Liver (tissue), 9 donors: Measurements from ENCODE around the gene MYO3B. TPM values are rescaled to one million over a fixed set of nuclear protein-coding genes. Genes with fewer than 3 reads are reported as not detected.

Experiments
- DNase-seq: peaks from one replicate; pipeline ENCODE4 v3.0.0-alpha.2; 2017; ENCODE audit warnings: low spot score
- H3K27ac ChIP-seq, 2 donors: one replicate each; pipeline ENCODE4 v1.7.0; 2013; ENCODE audit warnings: inconsistent platforms in 2 of 2, low read length in 2 of 2, control low read depth in 1 of 2, low read depth in 1 of 2, mild to moderate bottlenecking in 1 of 2
- H3K27me3 ChIP-seq, 4 donors: one replicate each; pipeline versions ENCODE4 v1.6.1 to v1.7.0; 2013; ENCODE audit warnings: low read length in 3 of 4, inconsistent platforms in 1 of 4, mild to moderate bottlenecking in 1 of 4, moderate library complexity in 1 of 4; ENCODE audit not compliant: control insufficient read depth in 4 of 4, insufficient read depth in 4 of 4
- H3K36me3 ChIP-seq, 4 donors: one replicate each; pipeline versions ENCODE4 v1.6.1 to v1.7.0; 2013; ENCODE audit warnings: low read length in 3 of 4, mild to moderate bottlenecking in 3 of 4, low read depth in 1 of 4, moderate library complexity in 1 of 4; ENCODE audit not compliant: control insufficient read depth in 4 of 4, insufficient read depth in 3 of 4
- H3K4me1 ChIP-seq, 4 donors: one replicate each; pipeline versions ENCODE4 v1.6.1 to v1.7.0; 2013; ENCODE audit warnings: low read length in 3 of 4, mild to moderate bottlenecking in 3 of 4, moderate library complexity in 1 of 4; ENCODE audit not compliant: control insufficient read depth in 4 of 4, insufficient read depth in 4 of 4
- H3K4me3 ChIP-seq, 3 donors: one replicate each; pipeline versions ENCODE4 v1.6.1 to v1.7.0; 2013; ENCODE audit warnings: low read length in 3 of 3, control low read depth in 1 of 3, low read depth in 1 of 3, mild to moderate bottlenecking in 1 of 3
- H3K9ac ChIP-seq, 2 donors: one replicate each; pipeline ENCODE4 v1.7.0; 2013; ENCODE audit warnings: low read length in 2 of 2, mild to moderate bottlenecking in 2 of 2, moderate library complexity in 2 of 2, control low read depth in 1 of 2, low read depth in 1 of 2
- H3K9me3 ChIP-seq, 4 donors: one replicate each; pipeline versions ENCODE4 v1.6.1 to v1.7.0; 2013; ENCODE audit warnings: low read length in 3 of 4; ENCODE audit not compliant: control insufficient read depth in 4 of 4
- ATF3 ChIP-seq: IDR thresholded peaks from 2 replicates; pipeline ENCODE4 v1.6.1; 2016; ENCODE audit warnings: antibody characterized with exemption
- EGR1 ChIP-seq, 2 donors: IDR thresholded peaks; 2 replicates each; pipeline ENCODE4 v1.6.1; 2016 to 2018; ENCODE audit warnings: antibody characterized with exemption in 2 of 2, low read depth in 2 of 2
- FOXA1 ChIP-seq: IDR thresholded peaks from 2 replicates; pipeline ENCODE4 v1.6.1; 2016; ENCODE audit warnings: antibody characterized with exemption
- GABPA ChIP-seq, 2 donors: IDR thresholded peaks in 1 of 2; conservative IDR thresholded peaks in 1 of 2; 2 replicates each; pipeline ENCODE4 v1.6.1; 2016; ENCODE audit warnings: antibody characterized with exemption in 2 of 2, mild to moderate bottlenecking in 1 of 2, moderate library complexity in 1 of 2
- HNF4A ChIP-seq, 2 donors: conservative IDR thresholded peaks; 2 replicates each; pipeline ENCODE4 v1.6.1; 2016; ENCODE audit warnings: antibody characterized with exemption in 2 of 2, mild to moderate bottlenecking in 2 of 2
- HNF4G ChIP-seq: IDR thresholded peaks from 2 replicates; pipeline ENCODE4 v1.6.1; 2016; ENCODE audit warnings: antibody characterized with exemption
- NR2F2 ChIP-seq: IDR thresholded peaks from 2 replicates; pipeline ENCODE4 v1.6.1; 2016; ENCODE audit warnings: antibody characterized with exemption
- RAD21 ChIP-seq, 2 donors: IDR thresholded peaks; 2 replicates each; pipeline ENCODE4 v1.6.1; 2016; ENCODE audit warnings: antibody characterized with exemption in 2 of 2, mild to moderate bottlenecking in 2 of 2
- RXRA ChIP-seq, 2 donors: IDR thresholded peaks; 2 replicates each; pipeline ENCODE4 v1.6.1; 2017 to 2018; ENCODE audit warnings: antibody characterized with exemption in 2 of 2, mild to moderate bottlenecking in 1 of 2
- SP1 ChIP-seq: IDR thresholded peaks from 2 replicates; pipeline ENCODE4 v1.6.1; 2018; ENCODE audit warnings: antibody characterized with exemption, mild to moderate bottlenecking
- TAF1 ChIP-seq: conservative IDR thresholded peaks from 2 replicates; pipeline ENCODE4 v1.6.1; 2016; ENCODE audit warnings: antibody characterized with exemption, mild to moderate bottlenecking
- YY1 ChIP-seq: IDR thresholded peaks from 2 replicates; pipeline ENCODE4 v1.6.1; 2016; ENCODE audit warnings: antibody characterized with exemption, mild to moderate bottlenecking
- ZBTB33 ChIP-seq: IDR thresholded peaks from 2 replicates; pipeline ENCODE4 v1.6.1; 2016; ENCODE audit warnings: antibody characterized with exemption
- WGBS: extraction: QIAGEN DNeasy Blood & Tissue Kit; methylation state at CpG from one replicate; pipeline ENCODE4 v1.1.7; 2013; 5-methylcytosine and 5-hydroxymethylcytosine counted together
- polyA plus RNA-seq, 2 donors: library from polyadenylated mRNA; stranded (reverse) in 1 of 2; unstranded in 1 of 2; fragments of 200-250 nt in 1 of 2; fragments of >200 nt in 1 of 2; fragmentation: Nextera tagmentation in 1 of 2; extraction: Ambion mirVana in 1 of 2; gene quantifications; one replicate each; pipeline versions ENCODE4 v1.2.1 to v1.2.3, GENCODE V29; 2013 to 2015
- total RNA-seq, 2 donors: library from RNA; depleted of rRNA; stranded (reverse); fragments of >200 nt; gene quantifications; one replicate each; pipeline ENCODE4 v1.2.3, GENCODE V29; 2014
- TF ChIP-seq, protein P1 (sequence below): IDR thresholded peaks from 2 replicates; pipeline ENCODE4 v1.6.1; 2016; ENCODE audit warnings: antibody characterized with exemption
- TF ChIP-seq, protein P2 (sequence below): IDR thresholded peaks from 2 replicates; pipeline ENCODE4 v1.6.1; 2016; ENCODE audit warnings: antibody characterized with exemption, mild to moderate bottlenecking
- TF ChIP-seq, protein P3 (sequence below): fragments of 150-350 bp; IDR thresholded peaks from 2 replicates; pipeline ENCODE4 v1.5.1; 2017; ENCODE audit warnings: improper control_type of control experiment, low read depth, low read length; ENCODE audit not compliant: missing input control
- donor health status: healthy.
- donor health status: healthy.
- donor health status: healthy.
- donor health status: healthy.
- donor health status: healthy.

MYO3B gene
- total and polyA plus RNA-seq, 4 donors = under 0.01 to 0.05 TPM; not detected in 2

DNA sequence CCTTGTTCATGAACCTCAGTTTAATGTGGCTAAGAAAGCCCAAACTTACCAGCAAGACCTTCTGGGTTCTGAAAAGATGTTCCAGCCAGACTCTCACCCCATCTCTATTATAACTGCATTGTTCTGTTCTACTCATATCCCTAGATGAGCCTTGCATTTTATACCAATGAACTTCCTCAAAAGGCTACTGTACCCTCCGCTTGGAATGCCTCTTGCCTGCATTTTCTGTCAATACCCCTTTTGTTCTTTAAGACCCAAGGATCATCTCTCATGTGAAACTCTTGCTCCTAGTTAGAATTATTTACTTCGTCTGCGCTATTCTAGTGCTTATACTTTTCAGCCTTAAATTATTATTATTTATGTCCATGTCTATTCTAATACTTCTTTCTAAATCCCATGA, 181.5 kb downstream of the MYO3B start:
- TF ChIP-seq, protein P1, sequence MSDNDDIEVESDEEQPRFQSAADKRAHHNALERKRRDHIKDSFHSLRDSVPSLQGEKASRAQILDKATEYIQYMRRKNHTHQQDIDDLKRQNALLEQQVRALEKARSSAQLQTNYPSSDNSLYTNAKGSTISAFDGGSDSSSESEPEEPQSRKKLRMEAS = no peak
- no peak for TF ChIP-seq GABPA (IDR thresholded peaks at IDR 0.05 in 1 of 2, conservative IDR thresholded peaks at IDR 0.05 in 1 of 2)
- TF ChIP-seq, protein P2, sequence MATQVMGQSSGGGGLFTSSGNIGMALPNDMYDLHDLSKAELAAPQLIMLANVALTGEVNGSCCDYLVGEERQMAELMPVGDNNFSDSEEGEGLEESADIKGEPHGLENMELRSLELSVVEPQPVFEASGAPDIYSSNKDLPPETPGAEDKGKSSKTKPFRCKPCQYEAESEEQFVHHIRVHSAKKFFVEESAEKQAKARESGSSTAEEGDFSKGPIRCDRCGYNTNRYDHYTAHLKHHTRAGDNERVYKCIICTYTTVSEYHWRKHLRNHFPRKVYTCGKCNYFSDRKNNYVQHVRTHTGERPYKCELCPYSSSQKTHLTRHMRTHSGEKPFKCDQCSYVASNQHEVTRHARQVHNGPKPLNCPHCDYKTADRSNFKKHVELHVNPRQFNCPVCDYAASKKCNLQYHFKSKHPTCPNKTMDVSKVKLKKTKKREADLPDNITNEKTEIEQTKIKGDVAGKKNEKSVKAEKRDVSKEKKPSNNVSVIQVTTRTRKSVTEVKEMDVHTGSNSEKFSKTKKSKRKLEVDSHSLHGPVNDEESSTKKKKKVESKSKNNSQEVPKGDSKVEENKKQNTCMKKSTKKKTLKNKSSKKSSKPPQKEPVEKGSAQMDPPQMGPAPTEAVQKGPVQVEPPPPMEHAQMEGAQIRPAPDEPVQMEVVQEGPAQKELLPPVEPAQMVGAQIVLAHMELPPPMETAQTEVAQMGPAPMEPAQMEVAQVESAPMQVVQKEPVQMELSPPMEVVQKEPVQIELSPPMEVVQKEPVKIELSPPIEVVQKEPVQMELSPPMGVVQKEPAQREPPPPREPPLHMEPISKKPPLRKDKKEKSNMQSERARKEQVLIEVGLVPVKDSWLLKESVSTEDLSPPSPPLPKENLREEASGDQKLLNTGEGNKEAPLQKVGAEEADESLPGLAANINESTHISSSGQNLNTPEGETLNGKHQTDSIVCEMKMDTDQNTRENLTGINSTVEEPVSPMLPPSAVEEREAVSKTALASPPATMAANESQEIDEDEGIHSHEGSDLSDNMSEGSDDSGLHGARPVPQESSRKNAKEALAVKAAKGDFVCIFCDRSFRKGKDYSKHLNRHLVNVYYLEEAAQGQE = no peak
- TF ChIP-seq, protein P3, sequence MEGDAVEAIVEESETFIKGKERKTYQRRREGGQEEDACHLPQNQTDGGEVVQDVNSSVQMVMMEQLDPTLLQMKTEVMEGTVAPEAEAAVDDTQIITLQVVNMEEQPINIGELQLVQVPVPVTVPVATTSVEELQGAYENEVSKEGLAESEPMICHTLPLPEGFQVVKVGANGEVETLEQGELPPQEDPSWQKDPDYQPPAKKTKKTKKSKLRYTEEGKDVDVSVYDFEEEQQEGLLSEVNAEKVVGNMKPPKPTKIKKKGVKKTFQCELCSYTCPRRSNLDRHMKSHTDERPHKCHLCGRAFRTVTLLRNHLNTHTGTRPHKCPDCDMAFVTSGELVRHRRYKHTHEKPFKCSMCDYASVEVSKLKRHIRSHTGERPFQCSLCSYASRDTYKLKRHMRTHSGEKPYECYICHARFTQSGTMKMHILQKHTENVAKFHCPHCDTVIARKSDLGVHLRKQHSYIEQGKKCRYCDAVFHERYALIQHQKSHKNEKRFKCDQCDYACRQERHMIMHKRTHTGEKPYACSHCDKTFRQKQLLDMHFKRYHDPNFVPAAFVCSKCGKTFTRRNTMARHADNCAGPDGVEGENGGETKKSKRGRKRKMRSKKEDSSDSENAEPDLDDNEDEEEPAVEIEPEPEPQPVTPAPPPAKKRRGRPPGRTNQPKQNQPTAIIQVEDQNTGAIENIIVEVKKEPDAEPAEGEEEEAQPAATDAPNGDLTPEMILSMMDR = no peak
- TF ChIP-seq HNF4A (conservative IDR thresholded peaks at IDR 0.05) = no peak
- TF ChIP-seq RXRA (IDR thresholded peaks at IDR 0.05) = no peak
- no peak for TF ChIP-seq SP1
- TF ChIP-seq FOXA1 = no peak
- no peak for TF ChIP-seq NR2F2
- no peak for TF ChIP-seq EGR1 (IDR thresholded peaks at IDR 0.05; ENCODE audit: low read depth in 2 of 2)
- TF ChIP-seq TAF1 = no peak
- no peak for TF ChIP-seq YY1
- TF ChIP-seq ZBTB33 = no peak
- TF ChIP-seq ATF3 = no peak
- Histone ChIP-seq H3K4me1 (no peaks in the 10 kb centered on the region), H3K9me3 (no peaks in the 10 kb centered on the region), H3K27ac (no peak overlapping the region), H3K4me3 (no peak overlapping the region), H3K36me3 (no peaks in the 10 kb centered on the region), H3K27me3 (no peaks in the 10 kb centered on the region), H3K9ac (no peak overlapping the region)
- 94% methylated on average over 3 of the region's 3 CpGs for WGBS
- DNase-seq = no peak

DNA sequence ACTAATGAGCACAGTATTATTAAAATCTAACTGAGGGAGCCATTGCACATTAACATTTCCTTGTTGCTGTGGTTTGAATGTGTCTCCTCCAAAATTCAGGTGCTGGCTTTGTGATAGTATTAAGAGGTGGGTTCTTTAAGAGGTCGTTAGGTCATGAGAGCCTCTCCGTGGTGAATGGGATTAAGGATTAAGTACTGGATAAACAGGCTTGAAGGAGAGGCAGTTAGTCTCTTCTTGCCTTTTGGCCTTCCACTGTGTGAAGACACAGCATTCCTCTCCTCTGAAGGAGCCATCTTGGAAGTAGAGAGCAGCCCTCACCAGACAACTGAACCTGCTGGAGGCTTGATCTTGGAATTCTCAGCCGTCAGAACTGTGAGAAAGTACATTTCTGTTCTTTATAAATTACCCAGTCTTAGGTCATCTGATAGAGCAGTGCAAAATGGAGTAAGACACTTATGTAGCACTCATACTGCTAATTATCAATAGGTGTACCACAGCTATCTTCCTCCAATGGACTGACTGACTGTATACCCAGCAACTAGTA, 182.7 kb downstream of the MYO3B start:
- H3K4me1 ChIP-seq = no peaks in the 10 kb centered on the region
- no peaks in the 10 kb centered on the region for H3K36me3 ChIP-seq
- H3K4me3 ChIP-seq = no peak overlapping the region
- no peaks in the 10 kb centered on the region for H3K27me3 ChIP-seq
- WGBS = 64% methylated on average over 3 of the region's 3 CpGs
- DNase-seq = no peak
- no peaks in the 10 kb centered on the region for H3K9me3 ChIP-seq
- no peak overlapping the region for H3K9ac ChIP-seq
- no peak overlapping the region for H3K27ac ChIP-seq
- TF ChIP-seq HNF4G (no peak), ZBTB33 (no peak), FOXA1 (no peak), EGR1 (IDR thresholded peaks at IDR 0.05; ENCODE audit: low read depth in 2 of 2) (no peak), YY1 (no peak), ATF3 (no peak), GABPA (IDR thresholded peaks at IDR 0.05 in 1 of 2, conservative IDR thresholded peaks at IDR 0.05 in 1 of 2) (no peak), NR2F2 (no peak), RAD21 (IDR thresholded peaks at IDR 0.05) (no peak)
- TF ChIP-seq, protein P2 = no peak
- TF ChIP-seq, protein P1 = no peak
